Uterus (tissue), 4 donors: ENCODE measurements around the gene SIT1. TPM values are rescaled to one million over a fixed set of nuclear protein-coding genes. Genes with fewer than 3 reads are reported as not detected.

ENCODE experiments used
- DNase-seq, 2 donors: peaks; one replicate each; pipeline ENCODE4 v3.0.0-alpha.2; 2019 to 2020
- H3K27ac ChIP-seq, 2 donors: fragments of 200-600 bp; sonication (generic); 1 replicate in 1 of 2; 2 replicates in 1 of 2; pipeline ENCODE4 v1.5.1; 2016 to 2018
- H3K27me3 ChIP-seq, 2 donors: fragments of 200-600 bp; sonication (generic); one replicate each; pipeline ENCODE4 v1.5.1; 2018 to 2019; ENCODE audit warnings: control low read depth in 1 of 2
- H3K36me3 ChIP-seq, 2 donors: fragments of 200-600 bp; sonication (generic); one replicate each; pipeline ENCODE4 v1.5.1; 2019; ENCODE audit warnings: control low read depth in 1 of 2
- H3K4me1 ChIP-seq, 2 donors: fragments of 200-600 bp; sonication (generic); one replicate each; pipeline ENCODE4 v1.5.1; 2018 to 2019; ENCODE audit warnings: control low read depth in 1 of 2
- H3K4me3 ChIP-seq, 2 donors: fragments of 200-600 bp; sonication (generic); 1 replicate in 1 of 2; 2 replicates in 1 of 2; pipeline ENCODE4 v1.5.1; 2018 to 2019; ENCODE audit warnings: mild to moderate bottlenecking in 1 of 2
- H3K9me3 ChIP-seq, 2 donors: fragments of 200-600 bp; sonication (generic); one replicate each; pipeline ENCODE4 v1.5.1; 2019; ENCODE audit warnings: control low read depth in 1 of 2
- CTCF ChIP-seq, 4 experiments: fragments of 200-600 bp in 2 of 4; fragments of 450-650 bp in 2 of 4; sonication (generic) in 2 of 4; IDR thresholded peaks; one replicate each; pipeline ENCODE4 v1.5.1; 2016 to 2019; ENCODE audit warnings: antibody characterized with exemption in 4 of 4, mild to moderate bottlenecking in 2 of 4, moderate library complexity in 1 of 4
- POLR2A ChIP-seq, 2 donors: fragments of 450-650 bp; IDR thresholded peaks; one replicate each; pipeline ENCODE4 v1.6.1; 2016; ENCODE audit warnings: antibody characterized with exemption in 2 of 2, mild to moderate bottlenecking in 1 of 2, moderate library complexity in 1 of 2
- intact Hi-C: fragments of 100-400 bp; cut with DNase I; formaldehyde crosslinking; loops from one replicate; pipeline ENCODE4 v1.15.1; 2023; ENCODE audit warnings: low total_unique reads
- total RNA-seq, 4 donors: library from RNA; depleted of rRNA in 3 of 4; stranded (reverse); fragments of >200 nt in 3 of 4; gene quantifications; one replicate each; pipeline versions ENCODE4 v1.1.0 to v1.2.4, GENCODE V29; 2014 to 2023
- donor health status: DM: yes; HTN: yes; CAD: no.

SIT1 gene
- total RNA-seq, 4 donors from 2014 or later: 0.21 to 0.51 TPM; not detected in 2

- peaks cover 0 to 6% of the 10 kb centered on the region in 2 donors for H3K4me1 ChIP-seq
- peak in 1 of 2 donors; percentile 33 for DNase-seq
- H3K27ac ChIP-seq: peak overlapping the region; percentile 96 to 99
- intact Hi-C loops: loop anchor here (5.0 kb wide), 1 partner anchor 75 kb away; the partner anchor contains the start of genes CREB3 and TLN1
- TF ChIP-seq CTCF (IDR thresholded peaks at IDR 0.05): no peak
- H3K36me3 ChIP-seq: no peaks in the 10 kb centered on the region
- no peaks in the 10 kb centered on the region for H3K27me3 ChIP-seq
- H3K9me3 ChIP-seq: no peaks in the 10 kb centered on the region
- H3K4me3 ChIP-seq: peak overlapping the region; percentile 31 to 100
Observed at GRCh38 chr9:35656831-35657545, 6.3 kb upstream of the SIT1 start.

GRCh38 chr9:35656348-35656747 is 5.6 kb upstream of the SIT1 start:
- DNase-seq: no peak
- Histone ChIP-seq H3K36me3 (no peaks in the 10 kb centered on the region), H3K9me3 (no peaks in the 10 kb centered on the region), H3K4me3 (no peak overlapping the region), H3K27ac (peak overlapping the region; percentile 96 to 99), H3K27me3 (no peaks in the 10 kb centered on the region), H3K4me1 (peaks cover 0 to 6% of the 10 kb centered on the region in 2 donors)
- TF ChIP-seq CTCF (IDR thresholded peaks at IDR 0.05): no peak
- TF ChIP-seq POLR2A (IDR thresholded peaks at IDR 0.05): no peak
- intact Hi-C loops: loop anchor here (5.0 kb wide), 1 partner anchor 76 kb away; the partner anchor contains the start of genes CREB3 and TLN1

GRCh38 chr9:35653611-35654010 is 2.9 kb upstream of the SIT1 start:
- H3K27ac ChIP-seq: no peak overlapping the region
- no peaks in the 10 kb centered on the region for H3K27me3 ChIP-seq
- TF ChIP-seq POLR2A (IDR thresholded peaks at IDR 0.05): no peak
- H3K9me3 ChIP-seq: no peaks in the 10 kb centered on the region
- peak in 1 of 2 donors; percentile 0 for DNase-seq
- intact Hi-C loops: no loop called here
- H3K4me3 ChIP-seq: no peak overlapping the region
- H3K4me1 ChIP-seq: no peaks in the 10 kb centered on the region
- no peaks in the 10 kb centered on the region for H3K36me3 ChIP-seq

GRCh38 chr9:35652829-35653209 is 2.1 kb upstream of the SIT1 start:
- intact Hi-C loops: no loop called here
- TF ChIP-seq POLR2A (IDR thresholded peaks at IDR 0.05): no peak
- no peak for TF ChIP-seq CTCF (IDR thresholded peaks at IDR 0.05)
- H3K4me3 ChIP-seq: no peak overlapping the region
- H3K4me1 ChIP-seq: no peaks in the 10 kb centered on the region
- DNase-seq: no peak
- no peaks in the 10 kb centered on the region for H3K9me3 ChIP-seq
- no peaks in the 10 kb centered on the region for H3K27me3 ChIP-seq
- no peaks in the 10 kb centered on the region for H3K36me3 ChIP-seq
- H3K27ac ChIP-seq: no peak overlapping the region

- TF ChIP-seq CTCF (IDR thresholded peaks at IDR 0.05) (no peak), POLR2A (IDR thresholded peaks at IDR 0.05) (no peak)
- H3K27me3 ChIP-seq: no peaks in the 10 kb centered on the region
- no peak overlapping the region for H3K4me3 ChIP-seq
- H3K36me3 ChIP-seq: no peaks in the 10 kb centered on the region
- DNase-seq: no peak
- intact Hi-C loops: no loop called here
- H3K9me3 ChIP-seq: no peaks in the 10 kb centered on the region
- H3K4me1 ChIP-seq: no peaks in the 10 kb centered on the region
- H3K27ac ChIP-seq: no peak overlapping the region
Observed at GRCh38 chr9:35651956-35652828, 1.5 kb upstream of the SIT1 start.
